Activated CD8-positive, alpha-beta memory T cell treated with anti-CD3 and anti-CD28 coated beads for 24 hours (primary cell): ENCODE data around the gene PLXNA2.

Experiments
- DNase-seq: peaks from one replicate; pipeline ENCODE4 v3.0.0-alpha.2; 2020

PLXNA2 gene

GRCh38 chr1:208136459-208137182 is 107.6 kb downstream of the PLXNA2 start:
- no peak for DNase-seq

DNA sequence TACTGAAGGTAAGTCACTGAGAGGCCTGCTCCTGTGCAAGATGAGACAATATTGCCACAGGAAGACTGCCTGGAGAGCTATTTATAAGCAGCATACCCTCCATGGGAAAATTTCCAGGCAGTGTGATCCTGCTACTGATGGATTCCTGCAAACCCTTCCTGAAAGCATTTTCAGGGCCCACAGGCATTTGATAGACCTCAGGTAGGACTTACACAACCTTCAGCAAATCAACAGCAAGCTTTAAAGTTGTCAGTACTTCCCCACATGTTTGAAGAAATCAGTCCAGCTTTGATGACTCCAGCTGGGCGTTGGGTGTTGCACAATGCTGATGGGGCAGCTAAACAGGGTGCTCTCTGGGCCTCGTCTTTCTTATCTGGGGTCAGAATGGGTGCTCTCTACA is 108.8 kb downstream of the PLXNA2 start:
- DNase-seq: no peak

DNA sequence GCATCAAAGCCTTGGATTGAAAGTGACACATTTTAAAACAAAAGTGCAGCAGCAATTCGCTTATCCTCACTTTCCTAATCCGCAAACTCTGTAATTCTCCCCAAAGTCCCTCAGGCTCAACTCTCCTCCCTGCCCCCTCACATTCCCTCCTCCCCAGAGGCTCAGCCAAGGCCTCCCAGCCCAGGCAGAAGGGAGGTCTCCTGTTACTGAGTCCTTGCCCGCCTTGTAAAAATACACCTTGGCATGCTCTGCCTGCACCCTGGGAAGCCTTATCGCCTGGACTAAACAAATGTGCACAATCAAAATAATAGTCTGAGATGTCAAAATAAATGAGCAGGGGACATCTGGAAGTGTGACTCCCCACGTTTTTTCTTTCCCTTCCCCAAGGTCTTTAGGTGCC is 109.7 kb downstream of the PLXNA2 start:
- no peak for DNase-seq

DNA sequence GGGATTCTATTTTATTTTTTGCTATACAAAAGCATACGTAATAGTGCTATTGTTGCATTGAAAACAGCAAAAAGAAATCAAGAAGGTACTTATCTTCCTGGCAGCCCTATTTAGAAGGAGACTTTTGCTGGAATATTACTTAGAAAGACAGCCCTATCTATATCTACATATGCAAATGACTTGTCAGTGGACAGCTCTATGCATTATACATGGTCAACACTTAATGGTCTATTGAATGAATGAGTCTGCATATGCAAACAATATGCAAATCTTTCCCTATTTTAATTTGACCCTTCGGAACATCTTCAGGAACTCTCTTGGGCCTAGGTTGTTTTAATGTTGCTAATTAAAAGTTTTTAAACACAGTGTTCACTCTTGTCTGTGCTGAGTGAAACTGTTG is 110.8 kb downstream of the PLXNA2 start:
- no peak for DNase-seq

- peak; percentile 76 for DNase-seq
Measured at GRCh38 chr1:208132287-208132882, 111.8 kb downstream of the PLXNA2 start.

- peak; percentile 56 for DNase-seq
Measured at GRCh38 chr1:208131621-208132286, 112.4 kb downstream of the PLXNA2 start.

- DNase-seq: no peak
Measured at GRCh38 chr1:208129487-208129886, 114.7 kb downstream of the PLXNA2 start.

DNA sequence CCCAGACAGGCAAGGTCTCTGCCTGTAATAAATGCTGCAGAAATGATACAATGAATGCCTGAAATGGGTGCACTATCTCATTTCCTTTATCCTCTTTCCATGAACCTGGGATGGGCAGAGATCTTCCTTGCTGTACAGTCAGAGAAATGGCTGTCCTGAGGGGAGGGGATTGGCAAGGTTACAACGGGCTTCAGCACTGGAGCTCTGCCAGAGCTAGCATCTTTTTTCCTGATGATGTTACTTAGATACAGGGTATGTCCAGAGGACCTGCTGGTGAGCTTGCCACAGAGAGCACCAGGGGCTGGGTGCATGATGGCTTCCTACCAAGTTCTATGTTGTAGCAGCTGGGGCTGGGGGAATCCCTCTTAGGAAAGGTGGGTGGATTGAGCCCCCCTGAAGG is 115.1 kb downstream of the PLXNA2 start:
- no peak for DNase-seq

DNA sequence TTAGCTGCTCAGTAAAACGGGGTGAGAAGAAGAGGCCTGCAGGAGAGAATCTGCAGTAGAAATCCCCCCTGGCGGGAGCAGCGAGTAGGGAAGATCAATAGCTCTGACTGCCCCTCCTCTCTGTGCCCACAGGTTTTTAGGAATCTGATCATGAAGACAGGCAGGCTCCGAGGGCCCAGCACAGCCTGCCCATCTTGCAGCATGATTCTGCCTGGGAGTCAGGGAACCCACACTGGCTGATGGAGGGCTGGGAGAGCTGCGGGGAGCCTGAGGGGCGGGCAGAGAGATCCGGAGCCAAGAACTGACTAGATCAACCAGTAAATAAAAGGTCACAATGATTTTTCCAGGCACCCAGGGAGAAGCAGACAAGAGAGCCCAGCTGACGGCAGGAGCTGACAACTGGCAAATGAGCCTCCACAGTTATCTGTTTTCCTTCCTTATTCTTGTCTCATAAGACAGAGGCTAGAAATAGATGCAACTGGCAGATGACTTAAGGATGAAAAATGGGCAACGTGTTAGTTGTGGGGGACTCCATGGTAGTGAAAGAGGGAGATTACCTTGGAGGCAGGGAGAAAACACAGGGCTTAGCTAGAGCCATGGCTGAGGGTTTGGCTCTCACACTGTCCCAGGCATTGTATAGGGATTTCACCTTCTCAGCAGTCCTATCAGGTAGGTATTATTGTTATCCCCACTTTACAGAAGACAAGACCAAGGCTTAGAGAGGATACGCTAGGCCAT is 116.2 kb downstream of the PLXNA2 start:
- no peak for DNase-seq

- no peak for DNase-seq
Measured at GRCh38 chr1:208127284-208127683, 116.9 kb downstream of the PLXNA2 start.

- no peak for DNase-seq
Measured at GRCh38 chr1:208126108-208126507, 118.1 kb downstream of the PLXNA2 start.

DNA sequence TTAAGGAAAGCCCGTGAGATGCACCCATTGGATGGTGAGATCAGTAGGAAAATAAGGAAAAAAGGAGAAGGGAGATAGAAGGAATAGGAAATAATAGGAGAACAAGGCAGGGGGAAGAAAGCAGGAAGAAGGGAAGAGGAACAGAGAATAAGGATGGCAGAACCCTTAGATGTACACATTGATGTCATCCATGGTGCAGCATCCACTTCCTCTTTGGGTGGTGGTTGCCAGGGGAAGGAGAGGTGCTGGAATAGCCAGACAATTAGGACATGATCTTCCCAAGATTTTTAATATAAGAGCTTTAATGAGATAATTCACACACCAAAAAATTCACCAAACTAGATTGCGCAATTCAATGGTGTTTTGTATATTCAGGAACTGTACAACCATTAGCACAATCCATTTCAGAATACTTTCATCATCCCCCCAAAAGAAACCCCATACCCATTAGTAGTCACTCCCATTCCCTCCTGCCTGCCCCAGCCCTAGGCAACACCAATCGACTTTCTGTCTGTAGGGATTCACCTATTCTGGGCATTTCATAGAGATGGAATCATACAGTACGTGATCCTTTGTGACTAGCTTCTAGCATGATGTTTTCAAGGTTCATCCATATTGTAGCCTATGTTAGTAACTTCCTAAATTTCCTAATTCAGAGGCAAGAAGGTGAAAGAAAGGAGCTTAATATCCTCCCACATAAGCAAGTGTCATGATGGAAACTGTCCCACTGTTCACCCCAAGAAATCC is 121.4 kb downstream of the PLXNA2 start:
- DNase-seq: no peak

- no peak for DNase-seq
Measured at GRCh38 chr1:208121813-208122364, 122.3 kb downstream of the PLXNA2 start.

GRCh38 chr1:208120431-208120790 is 123.8 kb downstream of the PLXNA2 start:
- DNase-seq: no peak

GRCh38 chr1:208118841-208119606 is 125.2 kb downstream of the PLXNA2 start:
- DNase-seq: no peak

DNA sequence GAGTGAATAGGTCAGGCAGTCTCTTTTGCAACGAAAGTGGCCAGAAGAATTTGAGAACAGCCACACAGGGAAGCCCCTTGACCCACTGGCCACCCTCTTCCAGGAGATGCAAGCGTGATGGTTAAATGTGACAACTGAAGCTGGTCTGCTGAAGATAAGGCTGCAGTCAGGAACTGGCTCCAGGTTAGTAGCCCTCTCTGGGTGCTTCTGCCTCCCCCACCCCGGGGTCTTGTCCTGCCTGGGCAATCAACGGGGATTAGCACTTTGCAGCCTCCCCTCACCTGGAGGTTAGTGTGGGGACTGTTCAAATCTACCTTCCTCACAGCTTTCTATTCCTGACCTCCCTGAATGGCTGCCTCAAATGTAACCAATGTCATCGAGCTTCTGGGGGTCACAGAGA is 125.9 kb downstream of the PLXNA2 start:
- DNase-seq: no peak

GRCh38 chr1:208117826-208118225 is 126.4 kb downstream of the PLXNA2 start:
- DNase-seq: no peak

- DNase-seq: no peak
Measured at GRCh38 chr1:208117409-208117808, 126.8 kb downstream of the PLXNA2 start.

GRCh38 chr1:208115924-208116640 is 128.1 kb downstream of the PLXNA2 start:
- no peak for DNase-seq

- no peak for DNase-seq
Measured at GRCh38 chr1:208113011-208113410, 131.2 kb downstream of the PLXNA2 start.

DNA sequence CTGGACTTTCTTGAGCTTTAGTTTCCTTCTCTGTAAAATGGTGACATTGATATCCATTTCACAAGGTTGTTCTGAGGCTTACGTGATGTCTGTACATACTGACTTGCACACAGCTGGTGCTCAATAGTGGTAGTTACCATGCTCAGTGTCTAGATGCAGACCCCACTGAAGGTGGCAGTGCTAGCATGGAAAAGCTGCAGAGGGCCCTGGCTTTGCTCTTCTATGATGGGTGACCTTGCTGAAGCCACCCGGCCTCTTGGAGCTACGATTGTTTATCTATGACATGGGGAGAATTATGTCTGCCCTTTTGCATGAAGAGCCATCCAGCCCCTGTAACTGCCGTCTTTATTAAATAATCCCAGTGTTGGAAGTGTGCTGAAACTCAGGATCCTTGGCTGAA is 131.8 kb downstream of the PLXNA2 start:
- DNase-seq: no peak
